T-helper 2 cell treated with Interferon-gamma antibody and Interleukin-4, amounts not matched to agents 5 μg/mL and 100 μg/mL, for 36 hours (primary cell): ENCODE measurements around the gene PODN.

ENCODE experiments used
- DNase-seq: peaks from one replicate; pipeline ENCODE4 v3.0.0; 2021; ENCODE audit warnings: low spot score
- H3K27ac Mint-ChIP-seq: one replicate; pipeline ENCODE4 v1.8.0; 2021; ENCODE audit warnings: mild to moderate bottlenecking, mixed read lengths
- H3K27me3 Mint-ChIP-seq: one replicate; pipeline ENCODE4 v1.8.0; 2021; ENCODE audit warnings: low read depth, mixed read lengths
- H3K36me3 Mint-ChIP-seq: one replicate; pipeline ENCODE4 v1.8.0; 2021; ENCODE audit warnings: low read depth, mixed read lengths
- H3K4me1 Mint-ChIP-seq: one replicate; pipeline ENCODE4 v1.8.0; 2021; ENCODE audit warnings: low read depth, mixed read lengths
- H3K4me3 Mint-ChIP-seq: one replicate; pipeline ENCODE4 v1.8.0; 2022; ENCODE audit warnings: mild to moderate bottlenecking, moderate library complexity, mixed read lengths
- H3K9me3 Mint-ChIP-seq: one replicate; pipeline ENCODE4 v1.8.0; 2021; ENCODE audit warnings: mixed read lengths

The PODN gene

DNA sequence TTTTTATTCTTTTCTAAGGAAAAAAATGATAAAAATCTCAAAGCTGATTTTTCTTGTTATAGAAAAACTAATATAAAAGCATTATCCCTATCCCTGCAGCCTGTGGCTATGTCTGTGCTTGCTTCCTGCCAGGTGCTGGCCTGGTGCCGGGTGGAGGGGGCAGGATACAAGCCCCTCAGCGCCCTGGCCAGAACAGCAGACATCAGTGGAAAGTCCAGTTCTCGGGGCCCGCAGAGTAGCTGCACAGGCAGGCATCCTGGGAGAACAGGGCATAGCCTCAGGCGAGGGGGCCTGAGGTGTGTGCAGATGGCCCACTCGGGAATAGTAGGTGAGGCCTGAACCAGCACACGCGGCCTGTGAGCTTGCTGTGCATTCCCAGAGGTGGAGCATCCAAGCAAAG, 23.4 kb downstream of the PODN start:
- Mint-ChIP-seq H3K36me3 (no peaks in the 10 kb centered on the region), H3K27me3 (no peaks in the 10 kb centered on the region), H3K4me3 (no peak overlapping the region)

DNA sequence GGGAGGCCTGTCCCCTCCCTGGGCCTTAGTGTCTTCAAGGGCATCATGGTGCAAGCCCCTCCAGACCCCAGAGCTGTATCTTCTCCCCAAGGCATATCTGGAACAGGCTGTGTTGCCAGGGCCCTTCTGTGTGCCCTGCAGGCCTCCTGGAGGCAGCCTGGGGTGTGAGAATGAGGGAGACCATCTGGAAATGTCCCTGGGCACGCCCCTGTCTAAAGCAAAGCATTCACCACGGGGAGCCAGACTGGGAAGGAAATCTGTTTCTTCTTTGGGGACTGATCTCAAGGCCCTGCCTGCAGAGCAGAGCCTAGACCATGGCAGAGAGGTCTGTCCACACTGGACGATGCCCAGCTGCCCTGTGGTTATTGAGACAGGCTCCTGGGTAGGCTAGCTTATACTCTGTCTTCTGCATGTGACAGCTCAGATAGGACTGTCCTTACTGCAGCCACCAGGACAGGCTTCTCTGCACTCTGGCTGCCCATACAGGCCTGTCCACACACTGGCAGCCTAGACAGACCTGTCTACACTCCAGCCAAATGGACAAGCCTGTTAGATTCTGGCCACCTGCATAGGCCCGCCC, 24.6 kb downstream of the PODN start:
- Mint-ChIP-seq H3K4me1 (no peaks in the 10 kb centered on the region), H3K4me3 (no peak overlapping the region), H3K27me3 (no peaks in the 10 kb centered on the region), H3K36me3 (no peaks in the 10 kb centered on the region), H3K27ac (no peak overlapping the region), H3K9me3 (no peaks in the 10 kb centered on the region)
- no peak for DNase-seq

More for the DNA sequence above, 23.4 kb downstream of the PODN start:
- no peaks in the 10 kb centered on the region for H3K9me3 Mint-ChIP-seq
- DNase-seq = no peak
- H3K4me1 Mint-ChIP-seq = no peaks in the 10 kb centered on the region
- no peak overlapping the region for H3K27ac Mint-ChIP-seq

DNA sequence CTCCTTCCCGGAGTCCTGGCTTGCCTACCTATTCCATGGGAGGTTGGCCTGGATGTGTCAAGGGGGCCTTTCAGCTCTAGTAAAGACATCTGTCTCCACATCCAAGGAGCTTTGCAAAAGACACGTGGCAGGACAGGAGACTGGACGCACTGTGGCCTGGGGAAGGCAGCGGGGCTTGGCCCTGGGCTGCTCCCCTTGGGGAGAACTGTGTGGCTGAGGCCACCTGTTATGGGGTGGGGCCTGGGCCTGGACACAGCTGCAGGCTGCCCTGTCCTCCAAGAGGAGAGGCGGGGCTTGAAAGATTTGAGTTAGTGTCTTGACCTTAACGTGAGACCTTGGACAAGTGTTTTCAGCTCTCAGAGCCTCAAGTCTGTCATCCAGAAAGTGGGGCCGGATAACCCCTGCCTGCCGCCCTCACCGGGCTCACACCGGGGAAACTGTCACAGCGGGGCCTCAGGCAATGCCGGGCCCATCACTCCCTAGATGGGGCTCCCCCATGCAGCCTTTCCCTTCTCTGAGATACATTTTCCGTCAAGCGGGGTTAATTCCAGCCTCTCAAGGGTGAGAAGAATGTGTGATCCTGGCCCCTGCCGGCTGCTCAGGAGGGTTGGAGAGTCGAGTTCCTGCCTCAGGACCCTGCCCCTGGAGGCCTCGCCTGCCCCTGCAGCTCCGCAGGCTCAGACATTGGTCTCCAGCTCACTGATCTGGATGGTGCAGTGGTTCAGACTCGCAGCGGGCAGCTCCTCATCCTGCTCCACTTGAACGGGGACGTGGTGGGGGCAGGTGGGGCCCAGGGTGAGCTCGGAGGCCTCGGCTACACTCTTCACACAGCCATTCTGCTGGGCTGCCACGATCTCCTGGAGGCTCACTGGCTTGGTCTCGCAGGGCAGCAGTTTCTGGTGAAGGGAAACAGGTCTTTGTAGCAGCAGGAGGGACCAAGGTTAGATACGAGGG, 25.6 kb downstream of the PODN start:
- Mint-ChIP-seq H3K36me3 (no peaks in the 10 kb centered on the region), H3K27ac (no peak overlapping the region), H3K4me1 (no peaks in the 10 kb centered on the region), H3K27me3 (no peaks in the 10 kb centered on the region), H3K4me3 (no peak overlapping the region), H3K9me3 (no peaks in the 10 kb centered on the region)
- no peak for DNase-seq

DNA sequence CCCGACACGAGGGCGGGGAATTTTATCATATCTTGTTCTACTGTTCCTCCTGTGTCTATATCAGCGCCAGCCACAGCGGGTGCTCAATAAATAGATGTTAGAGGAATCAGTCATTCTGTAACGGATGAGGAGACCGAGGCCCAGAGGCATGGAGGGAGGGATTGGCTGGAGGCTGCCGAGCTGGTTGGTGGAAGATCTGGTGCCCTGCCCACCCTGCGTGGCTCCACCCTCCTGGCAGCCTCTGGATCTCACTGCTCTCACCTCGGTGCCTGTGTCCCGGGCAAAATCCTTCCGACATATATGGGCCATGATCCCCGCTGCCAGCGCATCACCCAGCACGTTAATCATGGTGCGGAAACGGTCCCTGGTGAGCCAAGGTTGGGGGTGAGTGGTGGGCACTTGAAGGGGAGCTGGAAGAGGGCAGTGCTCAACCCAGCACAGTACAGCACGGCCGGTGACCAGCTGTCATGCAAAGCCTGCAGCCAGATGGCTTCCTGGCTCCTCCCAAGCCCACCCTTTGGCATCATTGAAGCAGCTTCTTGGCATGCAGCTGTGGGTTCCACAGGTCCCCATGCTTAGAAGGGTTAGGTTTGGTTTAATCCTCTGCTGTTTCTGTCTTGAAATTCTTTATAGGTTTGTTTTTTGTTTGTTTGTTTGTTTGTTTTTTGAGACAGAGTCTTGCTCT, 26.7 kb downstream of the PODN start:
- Mint-ChIP-seq H3K27ac (no peak overlapping the region), H3K36me3 (no peaks in the 10 kb centered on the region), H3K4me3 (no peak overlapping the region)

DNA sequence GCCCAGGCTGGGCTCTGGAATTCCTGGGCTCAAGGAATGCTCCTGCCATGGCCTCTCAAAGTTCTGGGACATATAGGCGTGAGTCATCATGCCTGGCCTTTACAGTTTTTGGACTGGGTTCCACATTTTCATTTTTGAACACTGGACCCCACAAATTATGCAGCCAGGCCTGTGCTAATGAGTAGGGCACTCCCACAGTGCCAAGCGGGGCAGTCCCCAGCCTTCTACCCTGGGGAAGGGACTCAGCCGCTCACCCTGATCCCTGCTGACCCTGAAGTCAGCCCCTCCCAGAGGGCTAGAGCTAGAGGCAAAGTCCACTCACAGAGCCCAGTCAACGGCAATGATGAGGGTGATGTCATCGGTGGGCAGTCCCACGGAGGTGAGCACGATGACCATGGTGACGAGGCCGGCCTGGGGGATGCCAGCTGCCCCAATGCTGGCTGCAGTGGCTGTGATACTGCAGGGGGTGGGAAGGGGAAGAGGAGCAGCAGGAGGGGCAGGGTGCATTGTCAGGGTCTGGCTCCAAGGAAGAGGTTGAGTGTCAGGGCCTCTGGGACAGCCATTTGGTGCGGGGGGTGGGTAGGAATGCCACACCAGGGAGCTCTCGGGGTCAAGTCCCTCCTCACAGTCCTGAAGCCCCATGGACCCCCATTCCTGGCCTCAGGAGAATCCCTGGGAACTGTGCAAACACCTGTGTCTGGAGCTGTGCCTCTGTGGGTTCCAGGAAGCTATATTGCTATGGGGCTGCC, 27.6 kb downstream of the PODN start:
- no peaks in the 10 kb centered on the region for H3K4me1 Mint-ChIP-seq
- H3K9me3 Mint-ChIP-seq = no peaks in the 10 kb centered on the region
- no peak overlapping the region for H3K27ac Mint-ChIP-seq
- H3K27me3 Mint-ChIP-seq = no peaks in the 10 kb centered on the region
- DNase-seq = no peak
- no peaks in the 10 kb centered on the region for H3K36me3 Mint-ChIP-seq
- H3K4me3 Mint-ChIP-seq = no peak overlapping the region

More for the DNA sequence above, 26.7 kb downstream of the PODN start:
- no peaks in the 10 kb centered on the region for H3K9me3 Mint-ChIP-seq
- H3K27me3 Mint-ChIP-seq = no peaks in the 10 kb centered on the region
- no peaks in the 10 kb centered on the region for H3K4me1 Mint-ChIP-seq
- DNase-seq = no peak

DNA sequence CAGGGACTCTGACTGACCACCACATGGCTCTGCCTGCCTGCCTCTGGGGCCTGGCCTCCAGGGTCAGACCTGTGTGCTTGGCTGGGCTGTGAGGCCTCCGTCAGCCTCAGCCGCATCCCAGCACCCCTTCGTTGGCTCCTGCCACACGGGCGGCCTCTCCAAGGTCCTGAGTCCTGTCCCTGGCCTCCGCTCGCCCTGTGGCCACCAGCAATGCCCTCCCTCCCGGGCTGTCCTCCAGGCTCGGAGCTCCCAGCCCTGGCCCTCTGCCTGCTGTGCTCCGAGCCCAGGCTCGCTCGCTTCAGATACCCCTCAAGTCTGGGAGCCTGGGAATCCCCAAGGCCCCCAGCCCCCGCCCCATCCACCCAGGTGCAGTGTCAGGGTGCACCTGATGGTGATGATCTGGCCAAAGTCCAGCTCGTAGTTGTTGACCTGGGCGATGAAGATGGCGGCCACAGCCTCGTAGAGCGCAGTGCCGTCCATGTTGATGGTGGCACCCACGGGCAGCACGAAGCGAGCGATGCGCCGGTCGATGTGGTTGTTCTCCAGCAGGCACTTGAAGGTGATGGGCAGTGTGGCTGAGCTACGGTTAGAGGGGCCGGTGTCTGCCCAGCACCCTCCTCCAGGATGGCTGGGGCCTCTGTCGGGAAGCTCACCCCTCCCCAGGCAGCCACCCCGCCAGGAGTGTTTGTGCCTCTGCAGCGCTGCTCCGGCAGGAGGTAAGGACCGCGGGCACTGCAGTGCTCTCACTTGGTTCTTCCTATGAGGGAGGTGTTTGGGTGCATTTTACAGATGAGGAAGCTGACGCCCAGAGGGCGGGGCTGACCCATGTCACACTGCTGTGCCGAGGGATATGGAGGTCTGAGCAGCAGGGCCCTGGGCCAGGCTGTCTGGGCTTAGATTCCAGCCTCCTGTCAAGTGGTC, 28.5 kb downstream of the PODN start:
- Mint-ChIP-seq H3K4me1 (no peaks in the 10 kb centered on the region), H3K27ac (no peak overlapping the region)
- DNase-seq = no peak

DNA sequence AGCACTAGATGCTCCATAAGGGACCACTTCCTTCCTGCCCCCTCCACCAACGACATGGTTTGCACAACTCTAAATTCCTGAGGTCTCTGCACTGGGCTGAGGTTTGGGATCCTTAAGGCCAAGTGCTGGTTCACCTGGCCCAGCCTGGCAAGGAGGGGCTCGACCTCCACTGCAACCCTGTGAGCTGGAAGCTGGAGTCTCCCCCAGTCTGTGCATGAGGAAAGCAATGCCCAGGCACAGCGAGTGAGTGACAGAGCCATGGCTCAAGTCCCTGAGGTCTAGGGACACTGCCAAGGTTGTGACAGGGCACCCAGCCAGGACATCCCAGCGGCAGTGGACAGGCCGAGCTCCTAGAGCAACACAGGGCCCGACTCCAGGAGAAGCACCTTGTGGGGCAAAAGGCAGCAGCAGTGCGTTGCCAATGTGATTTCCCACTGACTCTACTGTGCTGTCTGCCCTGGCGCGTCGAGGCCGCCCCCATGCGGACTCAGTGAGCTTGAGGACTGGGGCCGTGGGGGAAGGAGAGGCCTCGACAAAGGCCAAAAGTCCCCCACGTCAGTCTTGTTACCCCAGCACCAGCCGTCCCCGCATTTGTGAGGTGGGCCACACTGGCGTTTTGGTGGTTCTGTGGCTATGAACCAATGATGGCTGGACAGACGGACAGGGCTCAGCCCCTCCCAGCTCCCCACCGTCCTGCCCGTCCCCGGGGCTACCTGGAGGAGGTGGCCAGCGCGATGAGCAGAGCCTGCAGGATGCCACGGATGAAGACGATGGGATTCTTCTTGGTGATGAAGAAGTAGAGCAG, 30.0 kb downstream of the PODN start:
- Mint-ChIP-seq H3K9me3 (no peaks in the 10 kb centered on the region), H3K4me3 (no peak overlapping the region), H3K27ac (no peak overlapping the region), H3K36me3 (no peaks in the 10 kb centered on the region), H3K4me1 (no peaks in the 10 kb centered on the region), H3K27me3 (no peaks in the 10 kb centered on the region)
- DNase-seq = no peak

More for the DNA sequence above, 28.5 kb downstream of the PODN start:
- Mint-ChIP-seq H3K36me3 (no peaks in the 10 kb centered on the region), H3K9me3 (no peaks in the 10 kb centered on the region), H3K27me3 (no peaks in the 10 kb centered on the region), H3K4me3 (no peak overlapping the region)

DNA sequence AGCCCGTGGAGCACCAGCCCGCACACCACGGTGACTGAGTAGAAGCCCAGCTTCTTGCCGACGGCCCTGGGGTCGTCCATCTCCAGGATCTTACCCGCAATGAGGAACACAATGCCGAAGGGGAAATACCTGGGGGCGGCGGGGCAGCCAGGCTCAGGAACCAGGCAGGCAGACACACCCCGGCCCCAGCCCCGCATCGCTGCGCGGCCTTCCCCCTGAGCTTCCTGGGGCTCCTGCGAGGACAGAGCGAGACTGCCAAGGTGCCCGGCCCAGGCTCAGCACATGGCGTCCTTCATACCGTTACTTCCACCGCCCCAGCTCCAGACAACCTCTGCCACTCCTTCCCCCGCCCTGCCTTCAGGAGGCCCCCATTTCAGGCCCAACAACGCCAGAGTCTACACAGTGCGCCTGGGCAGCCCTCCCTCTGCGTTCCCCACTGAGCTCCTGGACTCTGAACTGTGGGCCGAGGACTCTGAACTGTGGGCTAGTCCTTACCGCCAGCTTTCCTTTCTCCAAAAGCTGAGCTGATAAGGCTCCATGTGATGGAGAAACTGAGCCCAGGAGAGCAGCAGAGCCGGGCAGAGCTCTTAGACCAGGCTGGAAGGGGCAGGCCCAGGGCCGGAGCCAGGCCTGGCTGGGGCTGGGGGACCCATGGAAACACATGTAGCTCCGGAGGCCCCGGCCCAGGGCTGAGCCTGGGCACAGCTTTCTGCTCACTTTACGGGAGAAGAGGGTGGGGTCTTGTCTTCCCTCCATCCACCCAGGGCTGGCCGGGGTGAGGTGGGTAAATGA, 30.8 kb downstream of the PODN start:
- Mint-ChIP-seq H3K27me3 (no peaks in the 10 kb centered on the region), H3K36me3 (no peaks in the 10 kb centered on the region), H3K4me1 (no peaks in the 10 kb centered on the region), H3K27ac (no peak overlapping the region), H3K4me3 (no peak overlapping the region), H3K9me3 (no peaks in the 10 kb centered on the region)
- no peak for DNase-seq

DNA sequence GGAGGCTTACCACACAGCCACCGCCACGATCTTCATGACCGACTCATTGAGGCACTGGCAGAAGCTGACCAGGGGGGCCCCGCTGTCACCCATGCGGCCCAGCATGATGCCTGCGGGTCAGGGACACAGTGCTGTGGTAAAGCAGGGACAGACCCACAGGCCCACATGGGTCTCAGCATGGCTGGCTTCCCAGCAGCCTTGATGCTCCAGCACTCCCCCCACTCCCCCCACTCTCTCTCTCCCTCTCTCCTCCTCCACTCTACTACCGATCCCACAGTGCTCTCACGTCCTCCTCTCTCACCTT, 31.4 kb downstream of the PODN start:
- H3K4me1 Mint-ChIP-seq = no peaks in the 10 kb centered on the region
- no peak overlapping the region for H3K27ac Mint-ChIP-seq
- no peaks in the 10 kb centered on the region for H3K27me3 Mint-ChIP-seq
- H3K9me3 Mint-ChIP-seq = no peaks in the 10 kb centered on the region
- DNase-seq = no peak
- H3K4me3 Mint-ChIP-seq = no peak overlapping the region
- no peaks in the 10 kb centered on the region for H3K36me3 Mint-ChIP-seq

DNA sequence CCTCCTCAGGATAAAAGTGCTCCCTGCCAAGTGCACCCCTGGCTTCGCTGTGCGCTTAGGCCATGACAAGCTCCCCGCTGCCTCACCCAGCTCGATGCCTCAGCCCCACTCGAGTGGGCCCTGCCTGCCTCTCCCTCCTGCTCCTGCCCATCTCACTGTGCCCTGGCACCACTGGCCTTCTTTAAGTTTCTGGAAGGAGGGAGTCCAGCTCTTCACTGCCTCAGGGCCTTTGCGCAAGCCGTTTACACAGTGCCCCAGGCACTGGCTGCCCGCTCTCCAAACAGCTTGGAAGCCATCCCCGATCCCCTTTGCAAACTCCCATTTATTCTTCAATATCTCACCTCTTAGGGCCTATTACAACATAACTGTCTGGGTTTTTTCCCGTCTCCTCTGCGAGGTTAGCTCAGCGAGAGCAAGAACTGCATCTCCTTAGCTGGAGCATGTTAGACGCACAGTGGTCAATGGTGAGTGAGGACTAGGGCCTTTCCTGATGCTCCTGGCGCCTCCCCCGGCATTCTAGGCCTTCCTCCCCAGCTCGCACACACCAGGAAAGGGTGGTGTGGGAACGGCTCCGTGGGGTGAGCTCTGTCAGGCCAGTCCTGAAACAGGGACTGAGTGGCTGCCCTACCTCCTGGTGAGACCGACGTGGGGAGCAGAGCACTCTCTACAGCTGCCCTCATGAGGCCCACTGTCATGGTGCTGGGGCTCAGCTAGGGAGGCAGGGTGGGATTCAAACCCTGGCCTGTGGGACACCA, 31.9 kb downstream of the PODN start:
- no peak for DNase-seq
- no peak overlapping the region for H3K4me3 Mint-ChIP-seq
- H3K36me3 Mint-ChIP-seq = no peaks in the 10 kb centered on the region
- no peak overlapping the region for H3K27ac Mint-ChIP-seq
- no peaks in the 10 kb centered on the region for H3K9me3 Mint-ChIP-seq
- no peaks in the 10 kb centered on the region for H3K27me3 Mint-ChIP-seq
- H3K4me1 Mint-ChIP-seq = no peaks in the 10 kb centered on the region

DNA sequence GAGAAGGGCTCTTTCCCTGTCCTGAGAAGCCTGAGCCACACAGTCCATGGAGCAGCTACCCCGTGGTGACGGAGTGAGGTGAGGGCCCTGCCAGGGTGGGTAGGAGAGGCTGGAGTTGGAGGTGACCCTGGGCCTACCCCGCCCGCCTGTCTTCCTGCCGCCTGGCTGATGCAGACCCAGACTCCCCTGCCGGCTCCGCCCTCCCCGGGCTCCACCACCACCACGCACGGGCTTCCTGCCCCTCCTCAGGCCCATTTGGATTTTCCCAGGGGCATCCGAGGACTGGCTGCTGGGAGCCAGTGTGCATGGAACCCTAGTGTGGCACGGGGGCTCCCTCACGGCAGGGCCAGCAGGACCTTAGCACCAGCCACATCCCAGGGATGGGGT, 32.5 kb downstream of the PODN start:
- H3K4me1 Mint-ChIP-seq = no peaks in the 10 kb centered on the region
- H3K27me3 Mint-ChIP-seq = no peaks in the 10 kb centered on the region
- no peak for DNase-seq
- no peaks in the 10 kb centered on the region for H3K9me3 Mint-ChIP-seq
- H3K27ac Mint-ChIP-seq = no peak overlapping the region
- H3K36me3 Mint-ChIP-seq = no peaks in the 10 kb centered on the region
- H3K4me3 Mint-ChIP-seq = no peak overlapping the region
